Endothelial cell of umbilical vein (primary cell): ENCODE measurements around the gene CTBP1.

Experiments used
- CTCF ChIP-seq, 2 donors: IDR thresholded peaks; 1 replicate in 1 of 2; 2 replicates in 1 of 2; pipeline ENCODE4 v1.5.1; 2011; ENCODE audit warnings: low read length in 2 of 2, mild to moderate bottlenecking in 2 of 2, moderate library complexity in 2 of 2, control low read depth in 1 of 2, inconsistent platforms in 1 of 2, low read depth in 1 of 2; ENCODE audit not compliant: insufficient read depth in 1 of 2; ENCODE audit errors: extremely low read depth in 1 of 2
- EZH2 ChIP-seq: IDR thresholded peaks from 2 replicates; pipeline ENCODE4 v1.6.1; 2012; ENCODE audit warnings: borderline replicate concordance, low read depth, mild to moderate bottlenecking, moderate library complexity, low read length, inconsistent platforms; ENCODE audit not compliant: severe bottlenecking
- MAX ChIP-seq: IDR thresholded peaks from 2 replicates; pipeline ENCODE4 v1.6.1; 2011; ENCODE audit not compliant: insufficient read depth, insufficient read length
- MYC ChIP-seq: IDR thresholded peaks from one replicate; pipeline ENCODE4 v1.6.1; 2011; ENCODE audit warnings: mild to moderate bottlenecking, low read depth, low read length

- TF ChIP-seq CTCF (IDR thresholded peaks at IDR 0.05; ENCODE audit: extremely low read depth in 1 of 2, insufficient read depth in 1 of 2, low read depth in 1 of 2, low read length in 2 of 2) (no peak), EZH2 (no peak), MAX (no peak), MYC (no peak)
Observed at GRCh38 chr4:1170976-1171310, 78.0 kb downstream of the CTBP1 start.
